Stimulated activated CD8-positive, alpha-beta memory T cell treated with anti-CD3 and anti-CD28 coated beads, Interleukin-2, amount 100 ng/mL, for 1 hour (primary cell): ENCODE data around the gene DTX2.
"Not testable (repeated sequence)": the region's sequence is repeated elsewhere in the genome, so short reads cannot be mapped to it uniquely, and the experiment has no call there.

Source experiments
- DNase-seq, 2 donors: peaks; one replicate each; pipeline ENCODE4 v3.0.0-alpha.2; 2020; ENCODE audit warnings: low read depth in 2 of 2

DTX2 gene

DNA sequence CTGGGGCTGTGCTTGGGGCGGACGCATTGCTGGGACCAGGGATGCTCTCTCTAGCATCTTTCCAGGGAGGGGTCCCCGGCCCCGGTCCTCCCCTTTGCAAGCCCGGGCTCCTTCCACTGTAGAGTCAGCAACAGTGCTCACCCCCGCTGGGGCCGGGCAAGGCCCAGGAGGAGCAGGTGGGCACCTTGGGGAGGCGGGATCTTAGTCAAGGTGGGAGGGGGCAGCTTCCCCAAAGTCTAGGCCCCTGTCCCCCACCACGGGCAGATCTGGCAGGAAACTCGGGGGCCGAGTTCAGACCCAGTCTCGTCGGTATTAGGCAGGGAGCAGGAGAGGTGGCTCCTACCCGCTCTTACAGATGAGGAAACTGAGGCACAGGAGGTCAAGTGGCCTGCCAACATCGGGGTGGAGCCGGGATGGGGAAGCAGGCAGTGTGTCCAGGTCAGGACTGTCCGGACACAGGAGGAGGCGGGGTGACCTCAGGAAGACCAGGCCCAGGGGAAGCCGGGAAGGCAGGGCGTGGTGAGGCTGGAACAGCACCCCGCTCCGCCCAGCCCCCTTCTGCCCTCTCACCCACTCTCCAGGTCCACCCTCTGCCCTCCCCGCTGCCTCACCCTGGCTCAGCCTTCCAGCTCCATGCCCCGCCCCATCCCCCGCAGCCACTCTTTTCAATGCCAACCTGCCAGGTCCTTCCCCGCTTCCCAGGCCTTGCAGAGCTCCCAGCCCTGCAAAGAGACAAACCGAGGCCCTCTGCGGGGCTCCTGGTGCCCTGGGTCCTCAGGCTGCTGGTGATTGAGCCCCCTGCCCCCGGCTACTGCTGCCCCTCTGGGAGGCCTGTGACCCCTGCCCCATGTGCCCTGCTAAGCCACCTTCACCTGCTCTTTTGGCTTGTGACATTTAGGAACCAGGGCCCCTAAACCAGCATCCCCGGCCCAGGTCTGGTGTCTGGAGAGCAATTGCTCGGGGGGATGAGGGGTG lies 50.7 kb downstream of the DTX2 start:
- not testable (repeated sequence) for DNase-seq

GRCh38 chr7:76512941-76513816 lies 51.7 kb downstream of the DTX2 start:
- DNase-seq: no peak

GRCh38 chr7:76513817-76514799 lies 52.6 kb downstream of the DTX2 start:
- DNase-seq: no peak

DNA sequence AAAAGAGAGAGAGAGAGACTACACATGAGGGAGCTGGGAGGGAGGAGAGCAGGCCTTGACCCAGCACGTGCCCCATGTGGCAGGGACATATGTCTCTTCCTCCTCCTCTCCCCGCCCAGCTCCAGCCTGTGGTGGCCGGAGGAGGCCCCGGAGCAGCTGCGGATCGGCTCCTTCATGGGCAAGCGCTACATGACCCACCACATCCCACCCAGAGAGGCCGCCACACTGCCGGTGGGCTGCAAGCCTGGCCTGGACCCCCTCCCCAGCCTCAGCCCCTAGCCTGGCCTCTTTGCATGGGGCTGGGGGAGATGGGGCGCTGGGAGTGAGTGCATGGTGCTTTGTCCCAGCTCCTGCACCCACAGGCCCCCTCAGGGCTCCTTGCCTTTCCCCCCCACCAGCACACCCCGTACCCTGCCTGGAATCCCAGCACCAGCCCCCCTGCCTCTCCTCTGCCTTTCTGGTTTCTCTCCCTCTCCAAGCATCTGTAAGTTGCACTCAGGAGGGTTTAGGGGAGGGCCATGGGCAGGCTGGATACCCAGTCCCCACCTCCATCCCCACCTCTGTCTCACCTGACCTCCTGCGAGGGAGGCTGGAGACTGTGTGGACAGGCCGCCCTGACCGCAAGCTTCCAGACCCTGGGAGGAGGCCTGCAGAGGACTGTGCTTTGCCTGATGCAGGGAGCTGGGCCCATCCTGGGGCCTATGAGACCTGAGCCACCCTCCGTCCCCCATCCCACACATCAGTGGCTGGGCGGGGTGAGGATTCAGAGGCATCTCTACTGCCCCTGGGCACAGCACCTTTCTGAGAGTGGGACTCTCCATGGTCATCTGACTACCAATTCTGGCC lies 53.6 kb downstream of the DTX2 start:
- no peak for DNase-seq

- no peak for DNase-seq
These were observed 54.5 kb downstream of the DTX2 start for GRCh38 chr7:76515999-76516443.

GRCh38 chr7:76516932-76517331 lies 55.4 kb downstream of the DTX2 start:
- not testable (repeated sequence) for DNase-seq

GRCh38 chr7:76526183-76526582 lies 64.7 kb downstream of the DTX2 start:
- DNase-seq: not testable (repeated sequence)

DNA sequence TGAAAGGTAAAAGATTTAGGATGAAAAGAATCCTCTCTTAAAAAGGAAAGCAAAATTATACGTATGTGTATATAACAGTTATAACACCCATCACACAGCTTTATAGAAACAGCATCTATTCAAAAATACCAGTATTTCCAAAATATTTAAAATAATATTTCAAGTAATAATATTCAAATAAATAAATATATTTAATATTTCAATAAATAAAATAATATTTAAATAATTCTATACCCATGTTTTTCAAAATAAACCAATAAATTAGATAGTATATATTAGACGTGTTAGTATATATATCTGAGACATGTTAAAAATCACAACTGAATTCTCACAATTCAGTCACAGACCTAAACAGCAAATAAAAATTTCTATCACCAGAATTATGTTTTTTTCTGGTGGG lies 70.1 kb downstream of the DTX2 start:
- not testable (repeated sequence) for DNase-seq

DNA sequence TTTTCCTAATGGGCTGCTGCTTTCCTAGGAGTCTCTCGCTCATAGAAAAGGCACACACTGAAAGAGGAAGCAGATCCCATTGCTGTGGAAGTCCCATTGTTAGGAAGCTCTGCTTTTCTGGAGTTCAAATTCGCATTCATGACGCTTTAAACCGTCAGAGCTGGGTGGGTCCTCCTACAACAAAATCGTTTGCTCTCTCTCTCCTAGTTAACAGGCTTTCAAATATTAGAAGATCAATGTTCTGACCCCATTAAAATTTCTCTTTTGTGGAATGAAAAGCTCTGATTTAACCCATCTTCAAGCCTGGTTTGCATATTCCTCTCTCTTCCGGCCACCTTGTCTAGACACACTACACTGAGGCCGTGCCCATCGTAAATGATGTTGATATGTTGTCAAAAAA lies 81.7 kb downstream of the DTX2 start, which contains the start of gene SPDYE16:
Gene SPDYE16, minus strand, starts transcription at position 101 of the 400 bp plus-strand sequence. CDS start 1,838 bp downstream, outside the sequence.
- not testable (repeated sequence) for DNase-seq

GRCh38 chr7:76549025-76549854 lies 87.7 kb downstream of the DTX2 start:
- DNase-seq: peak; percentile 59 to 72

DNA sequence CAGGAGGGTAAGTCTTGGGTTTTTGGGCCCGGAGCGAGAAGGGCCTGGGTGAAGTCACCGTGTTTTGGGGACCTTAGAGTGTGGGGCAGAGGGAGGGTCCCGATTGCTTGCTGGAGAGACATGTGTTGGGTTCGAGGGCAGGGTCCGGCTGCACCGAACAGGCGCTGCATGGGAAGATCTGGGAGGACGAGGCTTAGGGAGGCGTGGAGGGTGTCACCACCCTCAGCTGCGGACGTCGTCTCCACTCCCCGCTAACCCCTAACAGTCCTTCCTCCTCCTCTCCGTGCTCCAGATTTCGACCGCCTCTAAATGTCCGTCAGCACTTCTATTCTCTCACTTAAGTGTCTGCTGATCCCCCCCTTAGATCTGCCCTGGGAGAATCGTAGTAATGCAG lies 88.3 kb downstream of the DTX2 start:
- DNase-seq: not testable (repeated sequence)

- not testable (repeated sequence) for DNase-seq
These were observed 90.5 kb downstream of the DTX2 start for GRCh38 chr7:76551992-76552391.
